Esophagus squamous epithelium (tissue), 5 donors: ENCODE data around the gene DCTN2. TPM values are rescaled to one million over a fixed set of nuclear protein-coding genes. Genes with fewer than 3 reads are reported as not detected.
"Not testable (repeated sequence)": the region's sequence is repeated elsewhere in the genome, so short reads cannot be mapped to it uniquely, and the experiment has no call there.

ENCODE experiments used
- DNase-seq: peaks from one replicate; lab custom pipeline; 2025; lab: John Stamatoyannopoulos, UW
- H3K27ac ChIP-seq, 4 donors: fragments of 200-600 bp; sonication (generic); one replicate each; pipeline ENCODE4 v1.5.1; 2016 to 2019; ENCODE audit warnings: mild to moderate bottlenecking in 1 of 4
- H3K27me3 ChIP-seq, 4 donors: fragments of 200-600 bp; sonication (generic); 1 replicate in 3 of 4; 2 replicates in 1 of 4; pipeline versions ENCODE4 v1.5.1 to v1.6.0; 2017 to 2021; ENCODE audit warnings: antibody characterized with exemption in 1 of 4
- H3K36me3 ChIP-seq, 3 donors: fragments of 200-600 bp; sonication (generic); one replicate each; pipeline ENCODE4 v1.5.1; 2016 to 2019
- H3K4me1 ChIP-seq, 3 donors: fragments of 200-600 bp; sonication (generic); one replicate each; pipeline ENCODE4 v1.5.1; 2017 to 2019
- H3K4me3 ChIP-seq, 4 donors: fragments of 200-600 bp; sonication (generic); 1 replicate in 3 of 4; 2 replicates in 1 of 4; pipeline ENCODE4 v1.5.1; 2016 to 2019; ENCODE audit warnings: mild to moderate bottlenecking in 2 of 4, moderate library complexity in 1 of 4
- H3K9me3 ChIP-seq, 3 donors: fragments of 200-600 bp; sonication (generic); one replicate each; pipeline ENCODE4 v1.5.1; 2016 to 2019
- POLR2A ChIP-seq, 4 donors: fragments of 450-650 bp; IDR thresholded peaks; one replicate each; pipeline ENCODE4 v1.6.1; 2017; ENCODE audit warnings: antibody characterized with exemption in 4 of 4, mild to moderate bottlenecking in 4 of 4, moderate library complexity in 3 of 4
- WGBS, 2 donors: methylation state at CpG; one replicate each; pipeline ENCODE4 v1.1.5; 2018; 5-methylcytosine and 5-hydroxymethylcytosine counted together
- intact Hi-C: fragments of 100-400 bp; cut with DNase I; formaldehyde crosslinking; loops from one replicate; pipeline ENCODE4 v1.15.0; 2022
- total RNA-seq, 4 donors: library from RNA; depleted of rRNA; stranded (reverse); fragments of >200 nt; gene quantifications; one replicate each; pipeline ENCODE4 v1.1.0, GENCODE V29; 2016
- TF ChIP-seq, protein P1 (sequence below), 6 experiments: fragments of 450-650 bp in 4 of 6; fragments of 200-600 bp in 2 of 6; sonication (generic) in 2 of 6; IDR thresholded peaks; one replicate each; pipeline ENCODE4 v1.5.1; 2016 to 2019; ENCODE audit warnings: antibody characterized with exemption in 6 of 6, mild to moderate bottlenecking in 4 of 6, moderate library complexity in 4 of 6
- donor health status: DM: yes; HTN: yes; CAD: no.

DCTN2 gene
- total RNA-seq, 4 donors from 2014 or later, result 122 to 175 (median 159) TPM

DNA sequence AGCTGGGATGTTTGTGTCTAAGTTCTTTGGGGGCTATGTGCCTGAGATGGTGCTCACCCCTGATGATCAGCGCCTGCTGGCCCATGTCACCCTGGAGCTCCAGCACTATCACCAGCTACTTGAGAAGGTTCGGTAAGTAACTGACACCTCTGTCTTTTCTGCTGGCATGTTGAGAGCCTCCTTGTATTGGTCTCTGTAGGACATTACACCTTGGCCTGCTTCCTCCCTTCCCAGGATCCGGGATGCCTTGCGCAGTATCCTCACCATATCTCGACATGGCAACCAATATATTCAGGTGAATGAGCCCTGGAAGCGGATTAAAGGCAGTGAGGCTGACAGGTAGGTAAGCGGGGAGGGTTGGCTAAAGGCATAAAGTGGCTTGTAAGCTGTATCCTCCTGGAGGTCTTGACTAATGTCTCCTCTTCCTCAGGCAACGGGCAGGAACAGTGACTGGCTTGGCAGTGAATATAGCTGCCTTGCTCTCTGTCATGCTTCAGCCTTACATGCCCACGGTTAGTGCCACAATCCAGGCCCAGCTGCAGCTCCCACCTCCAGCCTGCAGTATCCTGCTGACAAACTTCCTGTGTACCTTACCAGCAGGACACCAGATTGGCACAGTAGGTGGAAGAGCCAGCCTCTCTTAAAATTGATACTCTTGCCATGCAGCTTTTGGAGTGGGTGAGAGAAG, 32.1 kb downstream of the DCTN2 start:
- peaks cover 17 to 79% (median 38%) of the 10 kb centered on the region in 3 donors for H3K36me3 ChIP-seq
- no peak for TF ChIP-seq POLR2A (IDR thresholded peaks at IDR 0.05)
- TF ChIP-seq, protein P1, sequence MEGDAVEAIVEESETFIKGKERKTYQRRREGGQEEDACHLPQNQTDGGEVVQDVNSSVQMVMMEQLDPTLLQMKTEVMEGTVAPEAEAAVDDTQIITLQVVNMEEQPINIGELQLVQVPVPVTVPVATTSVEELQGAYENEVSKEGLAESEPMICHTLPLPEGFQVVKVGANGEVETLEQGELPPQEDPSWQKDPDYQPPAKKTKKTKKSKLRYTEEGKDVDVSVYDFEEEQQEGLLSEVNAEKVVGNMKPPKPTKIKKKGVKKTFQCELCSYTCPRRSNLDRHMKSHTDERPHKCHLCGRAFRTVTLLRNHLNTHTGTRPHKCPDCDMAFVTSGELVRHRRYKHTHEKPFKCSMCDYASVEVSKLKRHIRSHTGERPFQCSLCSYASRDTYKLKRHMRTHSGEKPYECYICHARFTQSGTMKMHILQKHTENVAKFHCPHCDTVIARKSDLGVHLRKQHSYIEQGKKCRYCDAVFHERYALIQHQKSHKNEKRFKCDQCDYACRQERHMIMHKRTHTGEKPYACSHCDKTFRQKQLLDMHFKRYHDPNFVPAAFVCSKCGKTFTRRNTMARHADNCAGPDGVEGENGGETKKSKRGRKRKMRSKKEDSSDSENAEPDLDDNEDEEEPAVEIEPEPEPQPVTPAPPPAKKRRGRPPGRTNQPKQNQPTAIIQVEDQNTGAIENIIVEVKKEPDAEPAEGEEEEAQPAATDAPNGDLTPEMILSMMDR (IDR thresholded peaks at IDR 0.05), result no peak
- no peak overlapping the region for H3K27ac ChIP-seq
- H3K9me3 ChIP-seq, result no peaks in the 10 kb centered on the region
- DNase-seq, result no peak
- peaks cover 20 to 56% (median 25%) of the 10 kb centered on the region in 3 donors for H3K4me1 ChIP-seq
- no peak overlapping the region for H3K4me3 ChIP-seq
- H3K27me3 ChIP-seq, result no peaks in the 10 kb centered on the region
- intact Hi-C loops, result no loop called here
- 80 to 91% methylated on average over 6 to 9 of the region's 9 CpGs for WGBS, 2 donors

DNA sequence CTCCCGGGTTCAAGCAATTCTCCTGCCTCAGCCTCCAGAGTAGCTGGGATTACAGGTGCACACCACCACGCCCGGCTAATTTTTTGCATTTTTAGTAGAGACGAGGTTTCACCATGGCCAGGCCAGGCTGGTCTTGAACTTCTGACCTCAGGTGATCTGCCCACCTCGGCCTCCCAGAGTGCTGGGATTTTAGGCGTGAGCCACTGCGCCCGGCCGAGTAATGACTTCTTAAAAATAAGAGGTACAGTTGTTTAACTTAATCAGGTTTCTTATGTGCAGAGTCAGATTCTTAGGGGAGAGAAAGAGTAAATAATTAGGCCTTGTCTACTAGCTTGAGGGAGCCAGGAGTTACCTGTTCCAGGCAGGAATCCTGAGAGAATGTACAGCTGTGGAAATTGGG, 32.7 kb downstream of the DCTN2 start:
- DNase-seq, H3K4me3 ChIP-seq, intact Hi-C loops, H3K27ac ChIP-seq, H3K9me3 ChIP-seq, H3K27me3 ChIP-seq: not testable (repeated sequence)
- H3K36me3 ChIP-seq, result peaks cover 17 to 84% (median 38%) of the 10 kb centered on the region in 3 donors
- 80 to 91% methylated on average over 4 to 9 of the region's 9 CpGs for WGBS, 2 donors
- H3K4me1 ChIP-seq, result peaks cover 16 to 56% (median 23%) of the 10 kb centered on the region in 3 donors

GRCh38 chr12:57513677-57514076, 33.3 kb downstream of the DCTN2 start:
- WGBS, 2 donors, result 76 to 92% methylated on average over 6 of the region's 6 CpGs
- H3K4me3 ChIP-seq, H3K9me3 ChIP-seq, intact Hi-C loops, DNase-seq, H3K27ac ChIP-seq, H3K27me3 ChIP-seq: not testable (repeated sequence)
- Histone ChIP-seq H3K4me1 (peaks cover 10 to 53% (median 17%) of the 10 kb centered on the region in 3 donors), H3K36me3 (peaks cover 17 to 87% (median 38%) of the 10 kb centered on the region in 3 donors)

DNA sequence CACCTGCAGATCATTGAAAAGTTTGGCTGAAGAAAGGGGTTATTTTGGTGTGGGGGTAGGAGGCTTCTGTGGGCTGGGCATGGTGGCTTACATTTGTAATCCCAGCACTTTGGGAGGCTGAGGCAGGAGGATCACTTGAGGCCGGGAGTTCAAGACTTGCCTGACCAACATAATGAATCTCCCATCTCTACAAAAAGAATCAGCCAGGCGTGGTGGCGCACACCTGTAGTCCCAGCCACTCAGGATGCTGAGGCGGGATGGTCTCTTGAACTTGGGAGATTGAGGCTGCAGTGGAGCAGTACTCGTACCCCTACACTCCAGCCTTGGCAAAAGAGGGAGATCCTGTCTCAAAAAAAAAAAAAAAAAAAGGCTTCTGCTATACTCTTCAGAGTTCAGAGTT, 33.7 kb downstream of the DCTN2 start:
- no peak overlapping the region for H3K27ac ChIP-seq
- H3K4me3 ChIP-seq, result no peak overlapping the region
- no peak for DNase-seq
- no peaks in the 10 kb centered on the region for H3K9me3 ChIP-seq
- intact Hi-C loops, result no loop called here
- H3K36me3 ChIP-seq, result peaks cover 17 to 86% (median 38%) of the 10 kb centered on the region in 3 donors
- H3K4me1 ChIP-seq, result peaks cover 6 to 49% (median 13%) of the 10 kb centered on the region in 3 donors
- no peaks in the 10 kb centered on the region for H3K27me3 ChIP-seq
- TF ChIP-seq, protein P1 (IDR thresholded peaks at IDR 0.05), result no peak
- no peak for TF ChIP-seq POLR2A (IDR thresholded peaks at IDR 0.05)
- 94 to 100% methylated on average over 4 to 5 of the region's 5 CpGs for WGBS, 2 donors

DNA sequence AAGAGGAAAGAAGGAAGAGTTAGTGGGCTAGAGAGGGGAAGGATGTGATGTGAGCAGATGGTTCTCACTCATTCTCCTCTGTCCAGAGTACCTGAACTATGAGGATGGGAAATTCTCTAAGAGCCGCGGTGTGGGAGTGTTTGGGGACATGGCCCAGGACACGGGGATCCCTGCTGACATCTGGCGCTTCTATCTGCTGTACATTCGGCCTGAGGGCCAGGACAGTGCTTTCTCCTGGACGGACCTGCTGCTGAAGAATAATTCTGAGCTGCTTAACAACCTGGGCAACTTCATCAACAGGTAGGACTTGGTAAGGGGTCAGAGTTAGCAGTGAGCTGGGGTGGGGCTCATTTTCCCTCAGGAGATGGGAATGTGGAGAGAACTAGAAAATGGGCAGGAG, 34.3 kb downstream of the DCTN2 start:
- no peak for DNase-seq
- intact Hi-C loops, result no loop called here
- no peak overlapping the region for H3K27ac ChIP-seq
- no peak overlapping the region for H3K4me3 ChIP-seq
- TF ChIP-seq, protein P1 (IDR thresholded peaks at IDR 0.05), result no peak
- TF ChIP-seq POLR2A (IDR thresholded peaks at IDR 0.05), result no peak
- WGBS, 2 donors, result 87 to 88% methylated on average over 4 to 6 of the region's 6 CpGs
- no peaks in the 10 kb centered on the region for H3K9me3 ChIP-seq
- H3K4me1 ChIP-seq, result peaks cover 0 to 43% (median 7%) of the 10 kb centered on the region in 3 donors
- H3K27me3 ChIP-seq, result no peaks in the 10 kb centered on the region
- peaks cover 17 to 84% (median 38%) of the 10 kb centered on the region in 3 donors for H3K36me3 ChIP-seq

DNA sequence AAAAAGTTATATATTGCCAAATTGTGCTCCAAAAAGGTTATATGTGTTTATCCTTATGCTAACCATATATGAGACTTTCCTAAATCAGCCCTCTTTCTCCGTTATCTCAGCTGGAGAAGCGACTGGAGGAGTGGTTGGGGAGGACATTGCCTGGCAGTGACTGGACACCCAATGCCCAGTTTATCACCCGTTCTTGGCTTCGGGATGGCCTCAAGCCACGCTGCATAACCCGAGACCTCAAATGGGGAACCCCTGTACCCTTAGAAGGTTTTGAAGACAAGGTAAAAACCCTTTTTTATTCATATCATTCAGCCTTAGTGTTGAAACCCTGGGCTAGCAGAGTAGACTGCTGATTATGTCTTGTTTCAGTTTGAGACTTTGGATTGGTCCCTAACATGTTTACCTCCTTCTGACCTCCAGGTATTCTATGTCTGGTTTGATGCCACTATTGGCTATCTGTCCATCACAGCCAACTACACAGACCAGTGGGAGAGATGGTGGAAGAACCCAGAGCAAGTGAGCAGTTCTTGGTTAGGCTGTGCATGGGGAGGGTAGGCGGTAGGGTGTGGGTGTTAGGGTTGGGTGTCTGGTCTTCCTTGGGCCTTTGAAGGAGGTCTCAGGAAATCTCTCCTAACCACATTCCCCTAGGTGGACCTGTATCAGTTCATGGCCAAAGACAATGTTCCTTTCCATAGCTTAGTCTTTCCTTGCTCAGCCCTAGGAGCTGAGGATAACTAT, 35.2 kb downstream of the DCTN2 start:
- WGBS, 2 donors, result 90 to 96% methylated on average over 6 to 7 of the region's 7 CpGs
- peaks cover 0 to 34% (median 0%) of the 10 kb centered on the region in 3 donors for H3K4me1 ChIP-seq
- TF ChIP-seq, protein P1 (IDR thresholded peaks at IDR 0.05), result no peak
- TF ChIP-seq POLR2A (IDR thresholded peaks at IDR 0.05), result no peak
- H3K36me3 ChIP-seq, result peaks cover 15 to 79% (median 32%) of the 10 kb centered on the region in 3 donors
- intact Hi-C loops, result no loop called here
- no peak overlapping the region for H3K27ac ChIP-seq
- DNase-seq, result no peak
- no peaks in the 10 kb centered on the region for H3K27me3 ChIP-seq
- no peaks in the 10 kb centered on the region for H3K9me3 ChIP-seq
- H3K4me3 ChIP-seq, result no peak overlapping the region
